GM19468 (cell line): ENCODE measurements around the gene RBM47.
"Not testable (repeated sequence)": the region's sequence is repeated elsewhere in the genome, so short reads cannot be mapped to it uniquely, and the experiment has no call there.

ENCODE experiments used
- ATAC-seq: cut with Tn5 transposase; IDR thresholded peaks from one replicate; pipeline ENCODE4 v1.9.1; 2021; ENCODE audit warnings: mild to moderate bottlenecking, moderate library complexity, moderate number of reproducible peaks; ENCODE audit not compliant: unreplicated experiment; ENCODE audit errors: extremely low read depth

The RBM47 gene

GRCh38 chr4:40394236-40394635 is 235.4 kb downstream of the RBM47 start:
- ATAC-seq, result no peak

- not testable (repeated sequence) for ATAC-seq
Observed at GRCh38 chr4:40392241-40392640, 237.4 kb downstream of the RBM47 start.

GRCh38 chr4:40389986-40390385 is 239.7 kb downstream of the RBM47 start:
- no peak for ATAC-seq

GRCh38 chr4:40388239-40388638 is 241.4 kb downstream of the RBM47 start:
- no peak for ATAC-seq

GRCh38 chr4:40380647-40381046 is 249.0 kb downstream of the RBM47 start:
- no peak for ATAC-seq

- no peak for ATAC-seq
Observed at GRCh38 chr4:40379248-40379647, 250.4 kb downstream of the RBM47 start.

GRCh38 chr4:40378619-40379018 is 251.0 kb downstream of the RBM47 start:
- no peak for ATAC-seq

GRCh38 chr4:40377512-40378365 is 251.9 kb downstream of the RBM47 start:
- ATAC-seq, result no peak

GRCh38 chr4:40375620-40376019 is 254.0 kb downstream of the RBM47 start:
- ATAC-seq, result no peak

GRCh38 chr4:40375095-40375494 is 254.6 kb downstream of the RBM47 start:
- ATAC-seq, result no peak

- no peak for ATAC-seq
Observed at GRCh38 chr4:40373636-40374035, 256.0 kb downstream of the RBM47 start.
